ENCODE results near the gene AFF4.

DNA sequence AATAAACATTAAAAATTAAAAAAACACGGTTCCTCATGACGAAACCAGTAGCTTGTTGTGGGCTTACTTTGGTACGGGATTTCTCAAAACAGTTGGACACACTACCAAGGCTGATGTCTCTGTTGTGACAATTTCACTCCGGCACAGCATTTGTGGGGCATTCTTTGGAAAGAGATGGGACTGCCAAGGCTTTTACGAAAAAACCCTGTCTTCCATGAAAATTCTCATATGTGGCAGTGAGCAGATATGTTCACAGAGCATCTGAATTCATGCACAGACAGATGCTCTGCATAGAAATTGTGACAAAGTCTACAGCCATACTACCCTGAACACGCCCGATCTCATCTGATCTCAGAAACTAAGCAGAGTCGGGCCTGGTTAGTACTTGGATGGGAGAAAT is 115.2 kb downstream of the AFF4 start:
- TF ChIP-seq TAF1 (IDR thresholded peaks at IDR 0.05; ENCODE audit: borderline replicate concordance, insufficient read depth, low read length) (no peak), SIN3A (IDR thresholded peaks at IDR 0.05; ENCODE audit: borderline replicate concordance, insufficient read depth, low read length) (no peak), POLR2AphosphoS5 (IDR thresholded peaks at IDR 0.05; ENCODE audit: low read depth, low read length) (no peak), FOXP2 (optimal IDR thresholded peaks at IDR 0.05; ENCODE audit: borderline replicate concordance, extremely low read depth, extremely low read length, insufficient read depth) (no peak)
- TF ChIP-seq, protein P1, sequence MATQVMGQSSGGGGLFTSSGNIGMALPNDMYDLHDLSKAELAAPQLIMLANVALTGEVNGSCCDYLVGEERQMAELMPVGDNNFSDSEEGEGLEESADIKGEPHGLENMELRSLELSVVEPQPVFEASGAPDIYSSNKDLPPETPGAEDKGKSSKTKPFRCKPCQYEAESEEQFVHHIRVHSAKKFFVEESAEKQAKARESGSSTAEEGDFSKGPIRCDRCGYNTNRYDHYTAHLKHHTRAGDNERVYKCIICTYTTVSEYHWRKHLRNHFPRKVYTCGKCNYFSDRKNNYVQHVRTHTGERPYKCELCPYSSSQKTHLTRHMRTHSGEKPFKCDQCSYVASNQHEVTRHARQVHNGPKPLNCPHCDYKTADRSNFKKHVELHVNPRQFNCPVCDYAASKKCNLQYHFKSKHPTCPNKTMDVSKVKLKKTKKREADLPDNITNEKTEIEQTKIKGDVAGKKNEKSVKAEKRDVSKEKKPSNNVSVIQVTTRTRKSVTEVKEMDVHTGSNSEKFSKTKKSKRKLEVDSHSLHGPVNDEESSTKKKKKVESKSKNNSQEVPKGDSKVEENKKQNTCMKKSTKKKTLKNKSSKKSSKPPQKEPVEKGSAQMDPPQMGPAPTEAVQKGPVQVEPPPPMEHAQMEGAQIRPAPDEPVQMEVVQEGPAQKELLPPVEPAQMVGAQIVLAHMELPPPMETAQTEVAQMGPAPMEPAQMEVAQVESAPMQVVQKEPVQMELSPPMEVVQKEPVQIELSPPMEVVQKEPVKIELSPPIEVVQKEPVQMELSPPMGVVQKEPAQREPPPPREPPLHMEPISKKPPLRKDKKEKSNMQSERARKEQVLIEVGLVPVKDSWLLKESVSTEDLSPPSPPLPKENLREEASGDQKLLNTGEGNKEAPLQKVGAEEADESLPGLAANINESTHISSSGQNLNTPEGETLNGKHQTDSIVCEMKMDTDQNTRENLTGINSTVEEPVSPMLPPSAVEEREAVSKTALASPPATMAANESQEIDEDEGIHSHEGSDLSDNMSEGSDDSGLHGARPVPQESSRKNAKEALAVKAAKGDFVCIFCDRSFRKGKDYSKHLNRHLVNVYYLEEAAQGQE (IDR thresholded peaks at IDR 0.05; ENCODE audit: insufficient read depth in 1 of 2, low read depth in 2 of 2, low read length in 2 of 2), result no peak

Measured in PFSK-1 (cell line).